ENCODE data around the gene ZNF292.
"Not testable (repeated sequence)": the region's sequence is repeated elsewhere in the genome, so short reads cannot be mapped to it uniquely, and the experiment has no call there.

ZNF292 gene

GRCh38 chr6:87283461-87283860 is 128.1 kb downstream of the ZNF292 start:
- DNase-seq, result no peak

GRCh38 chr6:87287251-87287650 is 131.9 kb downstream of the ZNF292 start:
- DNase-seq, result no peak

- DNase-seq, result no peak
These were observed 134.2 kb downstream of the ZNF292 start for GRCh38 chr6:87289571-87289970.

- DNase-seq, result no peak
These were observed 136.5 kb downstream of the ZNF292 start for GRCh38 chr6:87291883-87292282.

- no peak for DNase-seq
These were observed 138.2 kb downstream of the ZNF292 start for GRCh38 chr6:87293526-87293925.

GRCh38 chr6:87297119-87297518 is 141.8 kb downstream of the ZNF292 start:
- no peak for DNase-seq

GRCh38 chr6:87301277-87301676 is 145.9 kb downstream of the ZNF292 start:
- DNase-seq, result not testable (repeated sequence)

GRCh38 chr6:87308970-87309369 is 153.6 kb downstream of the ZNF292 start:
- DNase-seq, result no peak

- DNase-seq, result no peak
These were observed 157.5 kb downstream of the ZNF292 start for GRCh38 chr6:87312860-87313259.

Measured in NCI-H2107 (cell line).